Measurements from ENCODE around the gene CNFN.

The CNFN gene

GRCh38 chr19:42378225-42379215, 11.6 kb downstream of the CNFN start:
- TF ChIP-seq CEBPB (IDR thresholded peaks at IDR 0.05) (no peak), YY1 (IDR thresholded peaks at IDR 0.05; ENCODE audit: low read depth) (no peak), CREB1 (IDR thresholded peaks at IDR 0.05; ENCODE audit: low read depth) (no peak), NFIC (IDR thresholded peaks at IDR 0.05) (no peak)

- TF ChIP-seq ZBTB7A (IDR thresholded peaks at IDR 0.05; ENCODE audit: low read depth) (no peak), NFIC (IDR thresholded peaks at IDR 0.05) (no peak), FOXM1 (IDR thresholded peaks at IDR 0.05; ENCODE audit: borderline replicate concordance, low read depth) (no peak), TAF1 (IDR thresholded peaks at IDR 0.05; ENCODE audit: low read depth) (no peak), USF1 (IDR thresholded peaks at IDR 0.05) (no peak), MAX (IDR thresholded peaks at IDR 0.05) (no peak), TCF12 (IDR thresholded peaks at IDR 0.05; ENCODE audit: low read depth) (no peak), RAD21 (IDR thresholded peaks at IDR 0.05; ENCODE audit: low read depth) (no peak), EGR1 (IDR thresholded peaks at IDR 0.05) (no peak), CEBPB (IDR thresholded peaks at IDR 0.05) (no peak), YY1 (IDR thresholded peaks at IDR 0.05; ENCODE audit: low read depth) (no peak), TEAD4 (IDR thresholded peaks at IDR 0.05) (no peak), CREB1 (IDR thresholded peaks at IDR 0.05; ENCODE audit: low read depth) (no peak), EP300 (IDR thresholded peaks at IDR 0.05; ENCODE audit: borderline replicate concordance) (no peak)
- TF ChIP-seq, protein P1, sequence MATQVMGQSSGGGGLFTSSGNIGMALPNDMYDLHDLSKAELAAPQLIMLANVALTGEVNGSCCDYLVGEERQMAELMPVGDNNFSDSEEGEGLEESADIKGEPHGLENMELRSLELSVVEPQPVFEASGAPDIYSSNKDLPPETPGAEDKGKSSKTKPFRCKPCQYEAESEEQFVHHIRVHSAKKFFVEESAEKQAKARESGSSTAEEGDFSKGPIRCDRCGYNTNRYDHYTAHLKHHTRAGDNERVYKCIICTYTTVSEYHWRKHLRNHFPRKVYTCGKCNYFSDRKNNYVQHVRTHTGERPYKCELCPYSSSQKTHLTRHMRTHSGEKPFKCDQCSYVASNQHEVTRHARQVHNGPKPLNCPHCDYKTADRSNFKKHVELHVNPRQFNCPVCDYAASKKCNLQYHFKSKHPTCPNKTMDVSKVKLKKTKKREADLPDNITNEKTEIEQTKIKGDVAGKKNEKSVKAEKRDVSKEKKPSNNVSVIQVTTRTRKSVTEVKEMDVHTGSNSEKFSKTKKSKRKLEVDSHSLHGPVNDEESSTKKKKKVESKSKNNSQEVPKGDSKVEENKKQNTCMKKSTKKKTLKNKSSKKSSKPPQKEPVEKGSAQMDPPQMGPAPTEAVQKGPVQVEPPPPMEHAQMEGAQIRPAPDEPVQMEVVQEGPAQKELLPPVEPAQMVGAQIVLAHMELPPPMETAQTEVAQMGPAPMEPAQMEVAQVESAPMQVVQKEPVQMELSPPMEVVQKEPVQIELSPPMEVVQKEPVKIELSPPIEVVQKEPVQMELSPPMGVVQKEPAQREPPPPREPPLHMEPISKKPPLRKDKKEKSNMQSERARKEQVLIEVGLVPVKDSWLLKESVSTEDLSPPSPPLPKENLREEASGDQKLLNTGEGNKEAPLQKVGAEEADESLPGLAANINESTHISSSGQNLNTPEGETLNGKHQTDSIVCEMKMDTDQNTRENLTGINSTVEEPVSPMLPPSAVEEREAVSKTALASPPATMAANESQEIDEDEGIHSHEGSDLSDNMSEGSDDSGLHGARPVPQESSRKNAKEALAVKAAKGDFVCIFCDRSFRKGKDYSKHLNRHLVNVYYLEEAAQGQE (IDR thresholded peaks at IDR 0.05; ENCODE audit: low read depth), result no peak
These were observed 13.9 kb downstream of the CNFN start for GRCh38 chr19:42376177-42376555.

DNA sequence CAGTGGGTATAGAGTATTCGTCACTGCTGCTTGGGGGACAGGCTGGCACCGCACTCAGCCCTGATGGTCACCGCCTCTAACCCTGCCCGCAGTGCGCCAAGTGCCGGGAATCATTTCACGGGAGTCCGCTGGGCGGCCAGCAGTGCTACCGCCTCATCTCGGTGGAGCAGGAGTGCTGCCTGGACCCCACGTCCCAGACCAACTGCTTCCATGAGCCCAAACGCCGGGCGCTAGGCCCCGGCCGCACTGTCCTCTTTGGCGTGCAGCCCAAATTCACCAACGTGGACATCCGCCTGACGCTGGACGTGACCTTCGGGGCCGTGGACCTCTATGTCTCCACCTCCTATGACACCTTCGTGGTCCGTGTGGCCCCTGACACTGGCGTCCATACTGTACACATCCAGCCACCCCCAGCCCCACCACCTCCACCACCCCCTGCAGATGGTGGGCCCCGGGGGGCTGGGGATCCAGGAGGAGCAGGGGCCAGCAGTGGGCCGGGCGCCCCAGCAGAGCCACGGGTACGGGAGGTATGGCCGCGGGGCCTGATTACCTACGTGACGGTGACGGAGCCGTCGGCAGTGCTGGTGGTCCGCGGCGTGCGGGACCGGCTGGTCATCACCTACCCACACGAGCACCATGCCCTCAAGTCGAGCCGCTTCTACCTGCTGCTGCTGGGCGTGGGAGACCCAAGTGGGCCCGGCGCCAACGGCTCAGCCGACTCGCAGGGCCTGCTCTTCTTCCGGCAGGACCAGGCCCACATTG, 14.5 kb downstream of the CNFN start:
- TF ChIP-seq YY1 (IDR thresholded peaks at IDR 0.05; ENCODE audit: low read depth), result no peak
- TF ChIP-seq NFIC (IDR thresholded peaks at IDR 0.05), result no peak
- TF ChIP-seq TAF1 (IDR thresholded peaks at IDR 0.05; ENCODE audit: low read depth), result no peak
- no peak for TF ChIP-seq RAD21 (IDR thresholded peaks at IDR 0.05; ENCODE audit: low read depth)
- TF ChIP-seq FOXM1 (IDR thresholded peaks at IDR 0.05; ENCODE audit: borderline replicate concordance, low read depth), result no peak
- no peak for TF ChIP-seq CREB1 (IDR thresholded peaks at IDR 0.05; ENCODE audit: low read depth)
- no peak for TF ChIP-seq EP300 (IDR thresholded peaks at IDR 0.05; ENCODE audit: borderline replicate concordance)
- no peak for TF ChIP-seq TEAD4 (IDR thresholded peaks at IDR 0.05)
- no peak for TF ChIP-seq USF1 (IDR thresholded peaks at IDR 0.05)
- TF ChIP-seq CEBPB (IDR thresholded peaks at IDR 0.05), result no peak
- TF ChIP-seq, protein P1 (IDR thresholded peaks at IDR 0.05; ENCODE audit: low read depth), result no peak
- TF ChIP-seq MAX (IDR thresholded peaks at IDR 0.05), result no peak
- TF ChIP-seq ZBTB7A (IDR thresholded peaks at IDR 0.05; ENCODE audit: low read depth), result no peak
- no peak for TF ChIP-seq EGR1 (IDR thresholded peaks at IDR 0.05)
- no peak for TF ChIP-seq TCF12 (IDR thresholded peaks at IDR 0.05; ENCODE audit: low read depth)

DNA sequence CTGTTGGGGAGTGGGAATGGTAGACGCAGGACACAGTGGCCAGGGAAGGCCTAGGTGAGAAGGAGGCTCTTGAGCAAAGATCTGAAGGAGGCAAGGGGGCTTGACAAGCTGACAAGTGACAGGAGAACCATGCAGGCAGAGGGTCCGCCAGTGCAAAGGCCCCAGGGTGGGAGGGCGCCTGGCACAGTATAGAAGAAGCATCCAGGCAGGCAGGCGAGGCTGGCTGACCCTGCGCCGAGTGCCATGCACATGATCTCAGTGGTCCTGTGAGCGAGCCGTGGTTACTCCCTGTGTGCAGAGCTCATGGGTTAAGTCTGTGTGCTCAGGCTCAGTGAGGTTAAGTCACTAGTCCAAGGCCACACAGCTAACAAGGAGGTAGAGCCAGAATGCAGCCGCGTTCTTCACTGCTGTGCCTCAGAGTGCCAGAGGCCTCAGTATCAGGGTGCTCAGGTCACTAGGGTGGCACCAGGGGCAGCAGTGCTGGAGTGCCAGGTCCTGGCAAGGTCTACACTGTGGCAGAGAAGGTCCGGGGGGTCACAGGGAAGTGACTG, 15.2 kb downstream of the CNFN start:
- TF ChIP-seq RAD21 (IDR thresholded peaks at IDR 0.05; ENCODE audit: low read depth) (no peak), YY1 (IDR thresholded peaks at IDR 0.05; ENCODE audit: low read depth) (no peak), CREB1 (IDR thresholded peaks at IDR 0.05; ENCODE audit: low read depth) (no peak), TEAD4 (IDR thresholded peaks at IDR 0.05) (no peak), FOXM1 (IDR thresholded peaks at IDR 0.05; ENCODE audit: borderline replicate concordance, low read depth) (no peak), CEBPB (IDR thresholded peaks at IDR 0.05) (no peak), TAF1 (IDR thresholded peaks at IDR 0.05; ENCODE audit: low read depth) (no peak), ZBTB7A (IDR thresholded peaks at IDR 0.05; ENCODE audit: low read depth) (no peak)
